HEK293 (cell line): ENCODE results near the gene TSHZ2.

Experiments used
- CTCF ChIA-PET: fragments of 350-600 bp; formaldehyde crosslinking; extraction: SDS; loops from one replicate; lab custom pipeline; 2021; ENCODE audit warnings: antibody characterized with exemption; lab: Yijun Ruan, JAX
- POLR2A ChIA-PET: fragments of 300-600 bp; formaldehyde crosslinking; extraction: SDS; loops from one replicate; lab custom pipeline; 2020; ENCODE audit warnings: antibody characterized with exemption, inconsistent platforms; lab: Yijun Ruan, JAX
- H3K27ac ChIP-seq: fragments of 200-500 bp; sonication (Bioruptor generic); 2 replicates; pipeline ENCODE4 v1.5.1; 2014; ENCODE audit warnings: low read depth, low read length, control low read depth, inconsistent platforms; ENCODE audit errors: extremely low read depth
- H3K36me3 ChIP-seq, 2 experiments: fragments of 200-500 bp in 1 of 2; sonication (Bioruptor generic) in 1 of 2; 1 replicate in 1 of 2; 2 replicates in 1 of 2; pipeline ENCODE4 v1.5.1; 2014 to 2017; ENCODE audit warnings: inconsistent platforms in 2 of 2, low read length in 2 of 2; ENCODE audit not compliant: control insufficient read depth in 2 of 2, insufficient read depth in 1 of 2
- H3K4me1 ChIP-seq: fragments of 200-500 bp; sonication (Bioruptor generic); 2 replicates; pipeline ENCODE4 v1.5.1; 2014; ENCODE audit warnings: mild to moderate bottlenecking, low read length, inconsistent platforms; ENCODE audit not compliant: control insufficient read depth, insufficient read depth
- H3K4me3 ChIP-seq: 2 replicates; pipeline ENCODE4 v1.5.1; 2011; ENCODE audit warnings: low read depth, mild to moderate bottlenecking, control low read depth, low read length, moderate library complexity
- H3K9me3 ChIP-seq: fragments of 200-500 bp; sonication (Bioruptor generic); 2 replicates; pipeline ENCODE4 v1.5.1; 2014; ENCODE audit warnings: low read depth, low read length, inconsistent platforms; ENCODE audit not compliant: control insufficient read depth, insufficient read depth
- GLI2 ChIP-seq: fragments of 450-650 bp; formaldehyde crosslinking; IDR thresholded peaks from 2 replicates; pipeline ENCODE4; 2017; ENCODE audit warnings: missing biosample characterization, missing genetic modification characterization, low read depth, borderline replicate concordance
- GLIS2 ChIP-seq: fragments of 450-650 bp; formaldehyde crosslinking; IDR thresholded peaks from 2 replicates; pipeline ENCODE4 v1.5.1; 2016; ENCODE audit warnings: missing biosample characterization, missing genetic modification characterization
- KLF16 ChIP-seq: fragments of 450-650 bp; formaldehyde crosslinking; IDR thresholded peaks from 2 replicates; pipeline ENCODE4 v1.5.1; 2017; ENCODE audit warnings: missing biosample characterization, missing genetic modification characterization
- OSR2 ChIP-seq: fragments of 450-650 bp; formaldehyde crosslinking; IDR thresholded peaks from 2 replicates; pipeline ENCODE4 v1.5.1; 2016; ENCODE audit warnings: missing biosample characterization, missing genetic modification characterization
- OVOL3 ChIP-seq: fragments of 450-650 bp; formaldehyde crosslinking; IDR thresholded peaks from 2 replicates; pipeline ENCODE4 v1.5.1; 2016; ENCODE audit warnings: missing biosample characterization, missing genetic modification characterization
- SCRT1 ChIP-seq: fragments of 450-650 bp; formaldehyde crosslinking; IDR thresholded peaks from 2 replicates; pipeline ENCODE4 v1.5.1; 2016; ENCODE audit warnings: missing biosample characterization, missing genetic modification characterization, borderline replicate concordance
- SP3 ChIP-seq: fragments of 450-650 bp; formaldehyde crosslinking; IDR thresholded peaks from 2 replicates; pipeline ENCODE4 v1.5.1; 2016; ENCODE audit warnings: missing biosample characterization, missing genetic modification characterization
- ZNF214 ChIP-seq: fragments of 450-650 bp; formaldehyde crosslinking; IDR thresholded peaks from 2 replicates; pipeline ENCODE4 v1.5.1; 2017; ENCODE audit warnings: missing biosample characterization, mild to moderate bottlenecking, missing genetic modification characterization, borderline replicate concordance
- ZNF292 ChIP-seq: fragments of 450-650 bp; formaldehyde crosslinking; IDR thresholded peaks from 2 replicates; pipeline ENCODE4 v1.5.1; 2016; ENCODE audit warnings: low read depth, missing biosample characterization, missing genetic modification characterization, borderline replicate concordance
- ZNF335 ChIP-seq: fragments of 450-650 bp; formaldehyde crosslinking; conservative IDR thresholded peaks from 2 replicates; pipeline ENCODE4 v1.5.1; 2016; ENCODE audit warnings: missing biosample characterization, missing genetic modification characterization
- ZNF529 ChIP-seq: fragments of 450-650 bp; formaldehyde crosslinking; IDR thresholded peaks from 2 replicates; pipeline ENCODE4 v1.5.1; 2017; ENCODE audit warnings: missing genetic modification characterization, missing biosample characterization; ENCODE audit not compliant: insufficient replicate concordance
- ZNF585B ChIP-seq: fragments of 450-650 bp; formaldehyde crosslinking; IDR thresholded peaks from 2 replicates; pipeline ENCODE4 v1.5.1; 2016; ENCODE audit warnings: missing biosample characterization, missing genetic modification characterization
- ZNF610 ChIP-seq: fragments of 450-650 bp; formaldehyde crosslinking; IDR thresholded peaks from 2 replicates; pipeline ENCODE4 v1.5.1; 2016; ENCODE audit warnings: missing biosample characterization, missing genetic modification characterization, borderline replicate concordance
- ZNF626 ChIP-seq: fragments of 450-650 bp; sonication (Bioruptor Pico); formaldehyde crosslinking; IDR thresholded peaks from 2 replicates; pipeline ENCODE4 v1.5.1; 2018; ENCODE audit warnings: missing biosample characterization, missing genetic modification characterization, inconsistent platforms
- ZNF660 ChIP-seq: fragments of 450-650 bp; IDR thresholded peaks from 2 replicates; pipeline ENCODE4 v1.5.1; 2018; ENCODE audit warnings: missing biosample characterization, mild to moderate bottlenecking, missing genetic modification characterization
- TF ChIP-seq, protein P1 (sequence below): fragments of 450-650 bp; formaldehyde crosslinking; IDR thresholded peaks from 2 replicates; pipeline ENCODE4 v1.5.1; 2016; ENCODE audit warnings: missing biosample characterization, missing genetic modification characterization, borderline replicate concordance
- TF ChIP-seq, protein P2 (sequence below): fragments of 450-650 bp; formaldehyde crosslinking; IDR thresholded peaks from 2 replicates; pipeline ENCODE4 v1.5.1; 2016; ENCODE audit warnings: missing biosample characterization, missing genetic modification characterization
- TF ChIP-seq, protein P3 (sequence below): fragments of 450-650 bp; formaldehyde crosslinking; IDR thresholded peaks from 2 replicates; pipeline ENCODE4 v1.5.1; 2017; ENCODE audit warnings: missing biosample characterization, missing genetic modification characterization
- TF ChIP-seq, protein P4 (sequence below): fragments of 450-650 bp; formaldehyde crosslinking; IDR thresholded peaks from 2 replicates; pipeline ENCODE4 v1.5.1; 2017; ENCODE audit warnings: missing biosample characterization, missing genetic modification characterization
- TF ChIP-seq, protein P5 (sequence below): fragments of 450-650 bp; formaldehyde crosslinking; IDR thresholded peaks from 2 replicates; pipeline ENCODE4 v1.5.1; 2016; ENCODE audit warnings: missing biosample characterization, missing genetic modification characterization, borderline replicate concordance
- TF ChIP-seq, protein P6 (sequence below): fragments of 450-650 bp; formaldehyde crosslinking; IDR thresholded peaks from 2 replicates; pipeline ENCODE4 v1.5.1; 2016; ENCODE audit warnings: missing biosample characterization, missing genetic modification characterization

Gene TSHZ2

DNA sequence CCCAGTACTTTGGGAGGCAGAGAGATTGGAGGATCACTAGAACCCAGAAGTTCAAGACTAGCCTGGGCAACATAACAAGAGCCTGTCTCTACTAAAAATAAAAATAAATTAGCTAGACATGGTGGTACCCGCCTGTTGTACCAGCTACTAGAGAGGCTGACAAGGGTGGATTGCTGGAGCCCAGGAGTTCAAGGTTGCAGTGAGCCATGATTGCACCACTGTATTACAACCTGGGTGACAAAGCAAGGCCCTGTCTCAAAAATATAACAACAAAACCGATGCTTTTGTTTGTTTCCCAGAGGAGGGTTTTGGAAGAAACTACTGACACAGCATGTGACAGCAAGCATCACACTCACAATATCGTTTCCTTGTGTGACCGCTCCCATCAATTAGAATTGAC, 119.6 kb downstream of the TSHZ2 start:
- ChIA-PET POLR2A (no interaction called here), CTCF (no interaction called here)
- Histone ChIP-seq H3K4me3 (no peak overlapping the region), H3K4me1 (no peaks in the 10 kb centered on the region), H3K36me3 (no peaks in the 10 kb centered on the region), H3K9me3 (no peaks in the 10 kb centered on the region), H3K27ac (no peak overlapping the region)
- TF ChIP-seq, protein P1, sequence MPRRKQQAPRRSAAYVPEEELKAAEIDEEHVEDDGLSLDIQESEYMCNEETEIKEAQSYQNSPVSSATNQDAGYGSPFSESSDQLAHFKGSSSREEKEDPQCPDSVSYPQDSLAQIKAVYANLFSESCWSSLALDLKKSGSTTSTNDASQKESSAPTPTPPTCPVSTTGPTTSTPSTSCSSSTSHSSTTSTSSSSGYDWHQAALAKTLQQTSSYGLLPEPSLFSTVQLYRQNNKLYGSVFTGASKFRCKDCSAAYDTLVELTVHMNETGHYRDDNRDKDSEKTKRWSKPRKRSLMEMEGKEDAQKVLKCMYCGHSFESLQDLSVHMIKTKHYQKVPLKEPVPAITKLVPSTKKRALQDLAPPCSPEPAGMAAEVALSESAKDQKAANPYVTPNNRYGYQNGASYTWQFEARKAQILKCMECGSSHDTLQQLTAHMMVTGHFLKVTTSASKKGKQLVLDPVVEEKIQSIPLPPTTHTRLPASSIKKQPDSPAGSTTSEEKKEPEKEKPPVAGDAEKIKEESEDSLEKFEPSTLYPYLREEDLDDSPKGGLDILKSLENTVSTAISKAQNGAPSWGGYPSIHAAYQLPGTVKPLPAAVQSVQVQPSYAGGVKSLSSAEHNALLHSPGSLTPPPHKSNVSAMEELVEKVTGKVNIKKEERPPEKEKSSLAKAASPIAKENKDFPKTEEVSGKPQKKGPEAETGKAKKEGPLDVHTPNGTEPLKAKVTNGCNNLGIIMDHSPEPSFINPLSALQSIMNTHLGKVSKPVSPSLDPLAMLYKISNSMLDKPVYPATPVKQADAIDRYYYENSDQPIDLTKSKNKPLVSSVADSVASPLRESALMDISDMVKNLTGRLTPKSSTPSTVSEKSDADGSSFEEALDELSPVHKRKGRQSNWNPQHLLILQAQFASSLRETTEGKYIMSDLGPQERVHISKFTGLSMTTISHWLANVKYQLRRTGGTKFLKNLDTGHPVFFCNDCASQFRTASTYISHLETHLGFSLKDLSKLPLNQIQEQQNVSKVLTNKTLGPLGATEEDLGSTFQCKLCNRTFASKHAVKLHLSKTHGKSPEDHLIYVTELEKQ (tag by site-specific recombination): no peak
- TF ChIP-seq, protein P2, sequence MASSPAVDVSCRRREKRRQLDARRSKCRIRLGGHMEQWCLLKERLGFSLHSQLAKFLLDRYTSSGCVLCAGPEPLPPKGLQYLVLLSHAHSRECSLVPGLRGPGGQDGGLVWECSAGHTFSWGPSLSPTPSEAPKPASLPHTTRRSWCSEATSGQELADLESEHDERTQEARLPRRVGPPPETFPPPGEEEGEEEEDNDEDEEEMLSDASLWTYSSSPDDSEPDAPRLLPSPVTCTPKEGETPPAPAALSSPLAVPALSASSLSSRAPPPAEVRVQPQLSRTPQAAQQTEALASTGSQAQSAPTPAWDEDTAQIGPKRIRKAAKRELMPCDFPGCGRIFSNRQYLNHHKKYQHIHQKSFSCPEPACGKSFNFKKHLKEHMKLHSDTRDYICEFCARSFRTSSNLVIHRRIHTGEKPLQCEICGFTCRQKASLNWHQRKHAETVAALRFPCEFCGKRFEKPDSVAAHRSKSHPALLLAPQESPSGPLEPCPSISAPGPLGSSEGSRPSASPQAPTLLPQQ: no peak
- TF ChIP-seq ZNF585B (no peak), GLI2 (no peak), ZNF626 (tag by site-specific recombination) (no peak), ZNF292 (tag by site-specific recombination) (no peak)
- TF ChIP-seq, protein P3, sequence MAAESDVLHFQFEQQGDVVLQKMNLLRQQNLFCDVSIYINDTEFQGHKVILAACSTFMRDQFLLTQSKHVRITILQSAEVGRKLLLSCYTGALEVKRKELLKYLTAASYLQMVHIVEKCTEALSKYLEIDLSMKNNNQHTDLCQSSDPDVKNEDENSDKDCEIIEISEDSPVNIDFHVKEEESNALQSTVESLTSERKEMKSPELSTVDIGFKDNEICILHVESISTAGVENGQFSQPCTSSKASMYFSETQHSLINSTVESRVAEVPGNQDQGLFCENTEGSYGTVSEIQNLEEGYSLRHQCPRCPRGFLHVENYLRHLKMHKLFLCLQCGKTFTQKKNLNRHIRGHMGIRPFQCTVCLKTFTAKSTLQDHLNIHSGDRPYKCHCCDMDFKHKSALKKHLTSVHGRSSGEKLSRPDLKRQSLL: no peak

DNA sequence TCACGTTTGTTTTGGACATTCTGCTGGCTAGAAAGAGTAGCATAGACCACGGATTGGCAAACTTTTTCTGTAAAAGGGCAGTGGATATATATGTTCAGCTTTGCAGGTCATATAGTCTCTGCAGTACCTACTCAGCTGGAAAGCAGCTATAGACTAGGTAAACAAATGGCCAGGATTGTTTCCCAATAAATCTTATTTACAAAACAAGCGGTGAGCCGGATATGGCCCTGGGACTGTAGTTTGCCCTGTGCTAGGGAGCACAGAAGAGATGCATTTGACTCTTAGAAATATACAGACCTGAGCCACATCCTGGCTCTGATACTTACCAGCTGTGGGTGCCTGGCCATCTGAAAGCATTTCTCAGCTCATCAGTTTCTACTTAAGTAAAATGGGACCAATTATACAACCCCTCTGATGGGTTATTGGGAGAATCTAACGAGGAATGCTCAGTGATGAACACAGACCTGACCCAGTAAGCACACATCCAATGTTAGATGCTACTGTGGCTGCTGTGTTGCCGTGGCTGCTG, 120.7 kb downstream of the TSHZ2 start:
- H3K9me3 ChIP-seq: no peaks in the 10 kb centered on the region
- POLR2A ChIA-PET: no interaction called here
- TF ChIP-seq ZNF214 (no peak), KLF16 (tag by site-specific recombination) (no peak), ZNF335 (no peak), ZNF660 (tag by site-specific recombination) (no peak), ZNF610 (no peak), SCRT1 (no peak), SP3 (tag by site-specific recombination) (no peak), OSR2 (tag by site-specific recombination) (no peak), ZNF529 (tag by site-specific recombination) (no peak), GLIS2 (tag by site-specific recombination) (no peak), OVOL3 (tag by site-specific recombination) (no peak)
- TF ChIP-seq, protein P4, sequence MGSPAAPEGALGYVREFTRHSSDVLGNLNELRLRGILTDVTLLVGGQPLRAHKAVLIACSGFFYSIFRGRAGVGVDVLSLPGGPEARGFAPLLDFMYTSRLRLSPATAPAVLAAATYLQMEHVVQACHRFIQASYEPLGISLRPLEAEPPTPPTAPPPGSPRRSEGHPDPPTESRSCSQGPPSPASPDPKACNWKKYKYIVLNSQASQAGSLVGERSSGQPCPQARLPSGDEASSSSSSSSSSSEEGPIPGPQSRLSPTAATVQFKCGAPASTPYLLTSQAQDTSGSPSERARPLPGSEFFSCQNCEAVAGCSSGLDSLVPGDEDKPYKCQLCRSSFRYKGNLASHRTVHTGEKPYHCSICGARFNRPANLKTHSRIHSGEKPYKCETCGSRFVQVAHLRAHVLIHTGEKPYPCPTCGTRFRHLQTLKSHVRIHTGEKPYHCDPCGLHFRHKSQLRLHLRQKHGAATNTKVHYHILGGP: no peak
- TF ChIP-seq, protein P5, sequence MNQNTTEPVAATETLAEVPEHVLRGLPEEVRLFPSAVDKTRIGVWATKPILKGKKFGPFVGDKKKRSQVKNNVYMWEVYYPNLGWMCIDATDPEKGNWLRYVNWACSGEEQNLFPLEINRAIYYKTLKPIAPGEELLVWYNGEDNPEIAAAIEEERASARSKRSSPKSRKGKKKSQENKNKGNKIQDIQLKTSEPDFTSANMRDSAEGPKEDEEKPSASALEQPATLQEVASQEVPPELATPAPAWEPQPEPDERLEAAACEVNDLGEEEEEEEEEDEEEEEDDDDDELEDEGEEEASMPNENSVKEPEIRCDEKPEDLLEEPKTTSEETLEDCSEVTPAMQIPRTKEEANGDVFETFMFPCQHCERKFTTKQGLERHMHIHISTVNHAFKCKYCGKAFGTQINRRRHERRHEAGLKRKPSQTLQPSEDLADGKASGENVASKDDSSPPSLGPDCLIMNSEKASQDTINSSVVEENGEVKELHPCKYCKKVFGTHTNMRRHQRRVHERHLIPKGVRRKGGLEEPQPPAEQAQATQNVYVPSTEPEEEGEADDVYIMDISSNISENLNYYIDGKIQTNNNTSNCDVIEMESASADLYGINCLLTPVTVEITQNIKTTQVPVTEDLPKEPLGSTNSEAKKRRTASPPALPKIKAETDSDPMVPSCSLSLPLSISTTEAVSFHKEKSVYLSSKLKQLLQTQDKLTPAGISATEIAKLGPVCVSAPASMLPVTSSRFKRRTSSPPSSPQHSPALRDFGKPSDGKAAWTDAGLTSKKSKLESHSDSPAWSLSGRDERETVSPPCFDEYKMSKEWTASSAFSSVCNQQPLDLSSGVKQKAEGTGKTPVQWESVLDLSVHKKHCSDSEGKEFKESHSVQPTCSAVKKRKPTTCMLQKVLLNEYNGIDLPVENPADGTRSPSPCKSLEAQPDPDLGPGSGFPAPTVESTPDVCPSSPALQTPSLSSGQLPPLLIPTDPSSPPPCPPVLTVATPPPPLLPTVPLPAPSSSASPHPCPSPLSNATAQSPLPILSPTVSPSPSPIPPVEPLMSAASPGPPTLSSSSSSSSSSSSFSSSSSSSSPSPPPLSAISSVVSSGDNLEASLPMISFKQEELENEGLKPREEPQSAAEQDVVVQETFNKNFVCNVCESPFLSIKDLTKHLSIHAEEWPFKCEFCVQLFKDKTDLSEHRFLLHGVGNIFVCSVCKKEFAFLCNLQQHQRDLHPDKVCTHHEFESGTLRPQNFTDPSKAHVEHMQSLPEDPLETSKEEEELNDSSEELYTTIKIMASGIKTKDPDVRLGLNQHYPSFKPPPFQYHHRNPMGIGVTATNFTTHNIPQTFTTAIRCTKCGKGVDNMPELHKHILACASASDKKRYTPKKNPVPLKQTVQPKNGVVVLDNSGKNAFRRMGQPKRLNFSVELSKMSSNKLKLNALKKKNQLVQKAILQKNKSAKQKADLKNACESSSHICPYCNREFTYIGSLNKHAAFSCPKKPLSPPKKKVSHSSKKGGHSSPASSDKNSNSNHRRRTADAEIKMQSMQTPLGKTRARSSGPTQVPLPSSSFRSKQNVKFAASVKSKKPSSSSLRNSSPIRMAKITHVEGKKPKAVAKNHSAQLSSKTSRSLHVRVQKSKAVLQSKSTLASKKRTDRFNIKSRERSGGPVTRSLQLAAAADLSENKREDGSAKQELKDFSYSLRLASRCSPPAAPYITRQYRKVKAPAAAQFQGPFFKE: no peak
- TF ChIP-seq, protein P6, sequence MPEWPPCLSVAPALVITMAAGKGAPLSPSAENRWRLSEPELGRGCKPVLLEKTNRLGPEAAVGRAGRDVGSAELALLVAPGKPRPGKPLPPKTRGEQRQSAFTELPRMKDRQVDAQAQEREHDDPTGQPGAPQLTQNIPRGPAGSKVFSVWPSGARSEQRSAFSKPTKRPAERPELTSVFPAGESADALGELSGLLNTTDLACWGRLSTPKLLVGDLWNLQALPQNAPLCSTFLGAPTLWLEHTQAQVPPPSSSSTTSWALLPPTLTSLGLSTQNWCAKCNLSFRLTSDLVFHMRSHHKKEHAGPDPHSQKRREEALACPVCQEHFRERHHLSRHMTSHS (tag by site-specific recombination): no peak

More for the DNA sequence above, 120.7 kb downstream of the TSHZ2 start:
- Histone ChIP-seq H3K4me3 (no peak overlapping the region), H3K36me3 (no peaks in the 10 kb centered on the region), H3K27ac (no peak overlapping the region), H3K4me1 (no peaks in the 10 kb centered on the region)
- CTCF ChIA-PET: no interaction called here
